ENCODE results near the gene ELL3.

Gene ELL3

GRCh38 chr15:43779016-43779415 lies 2.2 kb upstream of the ELL3 start:
- no peak for DNase-seq (ENCODE audit: low read depth in 2 of 2)
- no peak overlapping the region for H3K4me3 ChIP-seq (replicated peaks in 1 of 2; ENCODE audit: low read depth in 2 of 2, low read length in 2 of 2)
- no peak for TF ChIP-seq CTCF (IDR thresholded peaks at IDR 0.05; ENCODE audit: low read depth, low read length)

GRCh38 chr15:43777267-43777914 lies 625 bp upstream of the ELL3 start:
- H3K4me3 ChIP-seq (replicated peaks in 1 of 2; ENCODE audit: low read depth in 2 of 2, low read length in 2 of 2), result peak overlapping the region; percentile 66 to 69
- peak; percentile 84 for TF ChIP-seq CTCF (IDR thresholded peaks at IDR 0.05; ENCODE audit: low read depth, low read length)
- DNase-seq (ENCODE audit: low read depth in 2 of 2), result peak; percentile 76

- DNase-seq (ENCODE audit: low read depth in 2 of 2), result no peak
- TF ChIP-seq CTCF (IDR thresholded peaks at IDR 0.05; ENCODE audit: low read depth, low read length), result no peak
These were observed 557 bp downstream of the ELL3 start for GRCh38 chr15:43776101-43776717.

GRCh38 chr15:43775411-43775965 lies 1.3 kb downstream of the ELL3 start:
- DNase-seq (ENCODE audit: low read depth in 2 of 2), result peak in 1 of 2 donors; percentile 58
- TF ChIP-seq CTCF (IDR thresholded peaks at IDR 0.05; ENCODE audit: low read depth, low read length), result peak; percentile 41
- H3K4me3 ChIP-seq (replicated peaks in 1 of 2; ENCODE audit: low read depth in 2 of 2, low read length in 2 of 2), result no peak overlapping the region

More at GRCh38 chr15:43776101-43776717, 557 bp downstream of the ELL3 start:
- H3K4me3 ChIP-seq (replicated peaks in 1 of 2; ENCODE audit: low read depth in 2 of 2, low read length in 2 of 2), result peak overlapping the region; percentile 66 to 69

- no peak for DNase-seq (ENCODE audit: low read depth in 2 of 2)
- no peak overlapping the region for H3K4me3 ChIP-seq (replicated peaks in 1 of 2; ENCODE audit: low read depth in 2 of 2, low read length in 2 of 2)
- no peak for TF ChIP-seq CTCF (IDR thresholded peaks at IDR 0.05; ENCODE audit: low read depth, low read length)
These were observed 2.7 kb downstream of the ELL3 start for GRCh38 chr15:43774062-43774461.

- TF ChIP-seq CTCF (IDR thresholded peaks at IDR 0.05; ENCODE audit: low read depth, low read length), result no peak
- DNase-seq (ENCODE audit: low read depth in 2 of 2), result no peak
These were observed 4.1 kb downstream of the ELL3 start for GRCh38 chr15:43772624-43773023.

More at GRCh38 chr15:43772624-43773023, 4.1 kb downstream of the ELL3 start:
- H3K4me3 ChIP-seq (replicated peaks in 1 of 2; ENCODE audit: low read depth in 2 of 2, low read length in 2 of 2), result no peak overlapping the region

Measured in cardiac fibroblast (primary cell).